GM19395 (cell line): Measurements from ENCODE around the gene TST.

Source experiments
- ATAC-seq: cut with Tn5 transposase; IDR thresholded peaks from one replicate; pipeline ENCODE4 v1.9.1; 2021; ENCODE audit warnings: mild to moderate bottlenecking, moderate library complexity; ENCODE audit not compliant: unreplicated experiment

TST gene

GRCh38 chr22:37019309-37020191, at the start of gene TST, which contains the start of gene MPST:
TST (minus strand) TSS chr22:37019447; CDS start chr22:37018732, 715 bp downstream.
MPST (plus strand) TSS chr22:37019742; CDS start chr22:37019837, 95 bp downstream.
- no peak for ATAC-seq

- ATAC-seq, result no peak
Measured at GRCh38 chr22:37068859-37069258, 49.6 kb upstream of the TST start.

GRCh38 chr22:37067428-37067827, 48.2 kb upstream of the TST start:
- ATAC-seq, result no peak

- no peak for ATAC-seq
Measured at GRCh38 chr22:37065961-37066360, 46.7 kb upstream of the TST start.

- ATAC-seq, result no peak
Measured at GRCh38 chr22:37065180-37065579, 45.9 kb upstream of the TST start.

- ATAC-seq, result no peak
Measured at GRCh38 chr22:37064553-37064952, 45.3 kb upstream of the TST start.

GRCh38 chr22:37063431-37064420, 44.5 kb upstream of the TST start:
- no peak for ATAC-seq

GRCh38 chr22:37062702-37063381, 43.6 kb upstream of the TST start:
- no peak for ATAC-seq

GRCh38 chr22:37062376-37062675, 43.1 kb upstream of the TST start:
- ATAC-seq, result no peak

- ATAC-seq, result no peak
Measured at GRCh38 chr22:37061611-37062375, 42.5 kb upstream of the TST start.

GRCh38 chr22:37060801-37061610, 41.8 kb upstream of the TST start:
- ATAC-seq, result no peak

- no peak for ATAC-seq
Measured at GRCh38 chr22:37059876-37060449, 40.7 kb upstream of the TST start.

GRCh38 chr22:37058917-37059701, 39.9 kb upstream of the TST start:
- ATAC-seq, result no peak

- ATAC-seq, result no peak
Measured at GRCh38 chr22:37057796-37058510, 38.7 kb upstream of the TST start.

- ATAC-seq, result no peak
Measured at GRCh38 chr22:37057226-37057625, 38.0 kb upstream of the TST start.

- no peak for ATAC-seq
Measured at GRCh38 chr22:37056246-37056645, 37.0 kb upstream of the TST start.

GRCh38 chr22:37054600-37055365, 35.5 kb upstream of the TST start:
- ATAC-seq, result no peak
